Epithelial cell of esophagus (primary cell): ENCODE measurements around the gene AKAP13.

Experiments used
- DNase-seq: peaks from one replicate; pipeline ENCODE4 v3.0.0; 2010; ENCODE audit warnings: low read depth
- H3K4me3 ChIP-seq: 2 replicates; pipeline ENCODE4 v1.5.1; 2011; ENCODE audit warnings: mild to moderate bottlenecking, low read length, control low read depth
- CTCF ChIP-seq: IDR thresholded peaks from 2 replicates; pipeline ENCODE4 v1.5.1; 2011; ENCODE audit warnings: low read depth, mild to moderate bottlenecking, low read length, control low read depth, inconsistent platforms; ENCODE audit not compliant: insufficient read depth; ENCODE audit errors: missing control alignments

Gene AKAP13

GRCh38 chr15:85518979-85519761 lies 138.8 kb downstream of the AKAP13 start:
- no peak for TF ChIP-seq CTCF
- H3K4me3 ChIP-seq: no peak overlapping the region
- DNase-seq: no peak

GRCh38 chr15:85520650-85521049 lies 140.2 kb downstream of the AKAP13 start:
- no peak for DNase-seq
- no peak for TF ChIP-seq CTCF

GRCh38 chr15:85523530-85523929 lies 143.1 kb downstream of the AKAP13 start:
- no peak for TF ChIP-seq CTCF
- DNase-seq: no peak

More at GRCh38 chr15:85520650-85521049, 140.2 kb downstream of the AKAP13 start:
- H3K4me3 ChIP-seq: no peak overlapping the region

GRCh38 chr15:85525755-85526154 lies 145.4 kb downstream of the AKAP13 start:
- no peak for TF ChIP-seq CTCF
- DNase-seq: no peak

More at GRCh38 chr15:85523530-85523929, 143.1 kb downstream of the AKAP13 start:
- no peak overlapping the region for H3K4me3 ChIP-seq

GRCh38 chr15:85527895-85528294 lies 147.5 kb downstream of the AKAP13 start:
- H3K4me3 ChIP-seq: no peak overlapping the region
- TF ChIP-seq CTCF: no peak
- no peak for DNase-seq

More at GRCh38 chr15:85525755-85526154, 145.4 kb downstream of the AKAP13 start:
- no peak overlapping the region for H3K4me3 ChIP-seq

- TF ChIP-seq CTCF: no peak
These were observed 149.7 kb downstream of the AKAP13 start for GRCh38 chr15:85530079-85530478.

GRCh38 chr15:85531083-85531482 lies 150.7 kb downstream of the AKAP13 start:
- no peak for TF ChIP-seq CTCF
- no peak overlapping the region for H3K4me3 ChIP-seq
- DNase-seq: no peak

More at GRCh38 chr15:85530079-85530478, 149.7 kb downstream of the AKAP13 start:
- no peak overlapping the region for H3K4me3 ChIP-seq
- no peak for DNase-seq
